ENCODE data around the gene GARS1. TPM values are rescaled to one million over a fixed set of nuclear protein-coding genes. Genes with fewer than 3 reads are reported as not detected.

GARS1 gene
- total RNA-seq, 2 experiments from 2014 or later = 338 to 354 TPM

DNA sequence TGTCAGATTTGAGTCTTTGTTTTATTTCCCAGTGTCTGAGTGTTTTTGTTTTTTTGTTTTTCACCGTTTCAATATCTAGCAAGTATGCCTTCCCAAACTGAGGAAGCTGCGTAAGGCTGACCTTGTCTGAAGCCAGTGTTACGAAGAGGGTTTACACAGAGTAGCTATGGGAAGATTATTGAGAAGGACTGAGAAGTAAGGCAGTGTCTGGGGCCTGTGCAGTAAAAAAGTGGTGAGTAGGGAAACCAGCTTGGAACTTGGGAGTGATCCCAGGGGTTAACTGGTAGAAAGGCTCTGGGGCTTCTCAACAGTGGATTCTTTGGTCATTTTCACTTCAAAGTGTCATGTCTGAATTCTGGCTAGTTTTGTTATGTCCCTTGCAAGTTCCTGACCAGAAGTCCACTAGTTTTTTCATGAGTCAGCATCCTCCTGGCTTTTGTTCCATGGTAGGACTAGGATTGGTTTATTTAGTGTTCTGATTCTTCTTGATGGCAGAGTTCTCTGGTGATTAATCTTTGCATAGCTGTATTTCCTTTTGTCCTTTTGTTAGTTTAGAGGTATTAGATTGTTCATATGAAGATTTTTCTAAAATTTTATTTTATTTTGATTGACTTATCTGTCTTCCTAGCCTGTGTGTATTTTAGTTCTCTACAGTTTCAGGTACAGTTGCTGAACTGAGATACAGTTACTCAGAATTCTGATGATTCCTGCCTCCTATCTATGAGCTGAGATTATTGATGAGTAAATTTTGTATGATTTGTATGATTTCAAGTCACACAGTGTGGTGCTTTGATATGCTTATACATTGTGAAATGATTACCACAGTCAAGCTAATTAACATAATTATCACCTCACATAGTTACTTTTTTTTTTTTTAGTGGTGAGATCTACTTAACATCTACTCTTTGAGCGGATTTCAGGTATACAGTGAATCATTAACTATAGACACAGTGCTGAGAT, 19.0 kb downstream of the GARS1 start:
- intact Hi-C loops (cut with micrococcal nuclease) = no loop called here
- Mint-ChIP-seq H3K36me3 (ENCODE audit: low read depth) (peaks cover 80% of the 10 kb centered on the region), H3K9me3 (no peaks in the 10 kb centered on the region), H3K4me1 (ENCODE audit: low read depth) (peaks cover 39% of the 10 kb centered on the region), H3K4me3 (no peak overlapping the region), H3K27me3 (no peaks in the 10 kb centered on the region), H3K27ac (peak overlapping the region; percentile 69)
- CTCF ChIA-PET = interaction anchor here (0.7 to 1.7 kb wide), 4 partner anchors 14 to 127 kb away, joined by 3 to 5 read pairs (median 4); no protein-coding TSS in a partner anchor
- ATAC-seq (no peak), DNase-seq (no peak)
- POLR2A ChIA-PET = interaction anchor here (1.0 to 3.1 kb wide), 8 partner anchors 9 to 33 kb away, joined by 3 to 14 read pairs (median 4); no protein-coding TSS in a partner anchor
- TF ChIP-seq, protein P1, sequence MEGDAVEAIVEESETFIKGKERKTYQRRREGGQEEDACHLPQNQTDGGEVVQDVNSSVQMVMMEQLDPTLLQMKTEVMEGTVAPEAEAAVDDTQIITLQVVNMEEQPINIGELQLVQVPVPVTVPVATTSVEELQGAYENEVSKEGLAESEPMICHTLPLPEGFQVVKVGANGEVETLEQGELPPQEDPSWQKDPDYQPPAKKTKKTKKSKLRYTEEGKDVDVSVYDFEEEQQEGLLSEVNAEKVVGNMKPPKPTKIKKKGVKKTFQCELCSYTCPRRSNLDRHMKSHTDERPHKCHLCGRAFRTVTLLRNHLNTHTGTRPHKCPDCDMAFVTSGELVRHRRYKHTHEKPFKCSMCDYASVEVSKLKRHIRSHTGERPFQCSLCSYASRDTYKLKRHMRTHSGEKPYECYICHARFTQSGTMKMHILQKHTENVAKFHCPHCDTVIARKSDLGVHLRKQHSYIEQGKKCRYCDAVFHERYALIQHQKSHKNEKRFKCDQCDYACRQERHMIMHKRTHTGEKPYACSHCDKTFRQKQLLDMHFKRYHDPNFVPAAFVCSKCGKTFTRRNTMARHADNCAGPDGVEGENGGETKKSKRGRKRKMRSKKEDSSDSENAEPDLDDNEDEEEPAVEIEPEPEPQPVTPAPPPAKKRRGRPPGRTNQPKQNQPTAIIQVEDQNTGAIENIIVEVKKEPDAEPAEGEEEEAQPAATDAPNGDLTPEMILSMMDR (IDR thresholded peaks at IDR 0.05) = no peak

- H3K4me3 Mint-ChIP-seq = no peak overlapping the region
- peaks cover 74% of the 10 kb centered on the region for H3K36me3 Mint-ChIP-seq (ENCODE audit: low read depth)
- DNase-seq = no peak
- ChIA-PET POLR2A (no interaction called here), CTCF (no interaction called here)
- H3K27ac Mint-ChIP-seq = peak overlapping the region; percentile 52
- no peaks in the 10 kb centered on the region for H3K27me3 Mint-ChIP-seq
- no peak for ATAC-seq
- H3K4me1 Mint-ChIP-seq (ENCODE audit: low read depth) = peaks cover 30% of the 10 kb centered on the region
- no peaks in the 10 kb centered on the region for H3K9me3 Mint-ChIP-seq
- intact Hi-C loops (cut with micrococcal nuclease) = no loop called here
- TF ChIP-seq, protein P1 (IDR thresholded peaks at IDR 0.05) = no peak
Observed at GRCh38 chr7:30616318-30616717, 21.6 kb downstream of the GARS1 start.

- intact Hi-C loops (cut with micrococcal nuclease) = no loop called here
- Mint-ChIP-seq H3K4me3 (no peak overlapping the region), H3K27ac (no peak overlapping the region), H3K27me3 (no peaks in the 10 kb centered on the region), H3K9me3 (no peaks in the 10 kb centered on the region), H3K4me1 (ENCODE audit: low read depth) (peaks cover 22% of the 10 kb centered on the region), H3K36me3 (ENCODE audit: low read depth) (peaks cover 77% of the 10 kb centered on the region)
- no peak for DNase-seq
- ChIA-PET CTCF (interaction anchor here (1.1 to 1.5 kb wide), 4 partner anchors 18 to 68 kb away, joined by 3 read pairs; no protein-coding TSS in a partner anchor), POLR2A (interaction anchor here (0.6 to 2.0 kb wide), 2 partner anchors 11 to 81 kb away, joined by 3 to 7 read pairs; no protein-coding TSS in a partner anchor)
- TF ChIP-seq, protein P1 (IDR thresholded peaks at IDR 0.05) = no peak
- ATAC-seq = no peak
Observed at GRCh38 chr7:30617359-30617758, 22.7 kb downstream of the GARS1 start.

GRCh38 chr7:30618080-30618676, 23.5 kb downstream of the GARS1 start:
- Mint-ChIP-seq H3K27me3 (no peaks in the 10 kb centered on the region), H3K9me3 (no peaks in the 10 kb centered on the region), H3K4me1 (ENCODE audit: low read depth) (peaks cover 14% of the 10 kb centered on the region), H3K4me3 (no peak overlapping the region), H3K27ac (peak overlapping the region; percentile 20), H3K36me3 (ENCODE audit: low read depth) (peaks cover 69% of the 10 kb centered on the region)
- DNase-seq (no peak), ATAC-seq (no peak)
- intact Hi-C loops (cut with micrococcal nuclease) = no loop called here
- ChIA-PET POLR2A (interaction anchor here (1.3 to 2.0 kb wide), 2 partner anchors 12 to 15 kb away, joined by 6 to 7 read pairs; no protein-coding TSS in a partner anchor), CTCF (interaction anchor here (1.1 to 2.6 kb wide), 5 partner anchors 17 to 122 kb away, joined by 3 to 13 read pairs (median 3); no protein-coding TSS in a partner anchor)
- TF ChIP-seq, protein P1 (IDR thresholded peaks at IDR 0.05) = no peak
